Bronchial epithelial cell (primary cell): ENCODE results near the gene CCDC78. TPM values are rescaled to one million over a fixed set of nuclear protein-coding genes. Genes with fewer than 3 reads are reported as not detected.

ENCODE experiments used
- DNase-seq: peaks from one replicate; pipeline ENCODE4 v3.0.0-alpha.2; 2010; ENCODE audit warnings: low read depth
- FAIRE-seq: peaks from 2 replicates; lab custom pipeline; 2011; peaks lifted over from hg19 to GRCh38; lab: Jason Lieb, UNC
- H3K27me3 ChIP-seq: 2 replicates; pipeline ENCODE4 v1.5.1; 2011; ENCODE audit warnings: low read length; ENCODE audit not compliant: control insufficient read depth, insufficient read depth
- H3K36me3 ChIP-seq: 2 replicates; pipeline ENCODE4 v1.5.1; 2011; ENCODE audit warnings: low read length; ENCODE audit not compliant: control insufficient read depth, insufficient read depth
- H3K4me3 ChIP-seq: 2 replicates; pipeline ENCODE4 v1.5.1; 2011; ENCODE audit warnings: mild to moderate bottlenecking, low read depth, low read length, control low read depth
- total RNA-seq: library from RNA; depleted of rRNA; stranded (reverse); fragments of >200 nt; gene quantifications from 2 replicates; pipeline ENCODE4 v1.2.1, GENCODE V29; 2014
- TF ChIP-seq, protein P1 (sequence below): IDR thresholded peaks from 2 replicates; pipeline ENCODE4 v1.5.1; 2011; ENCODE audit warnings: mild to moderate bottlenecking, moderate library complexity, low read length, control low read depth, inconsistent platforms; ENCODE audit not compliant: insufficient read depth, severe bottlenecking

CCDC78 gene
- total RNA-seq, 1 donor from 2014 or later: 1.6 TPM

DNA sequence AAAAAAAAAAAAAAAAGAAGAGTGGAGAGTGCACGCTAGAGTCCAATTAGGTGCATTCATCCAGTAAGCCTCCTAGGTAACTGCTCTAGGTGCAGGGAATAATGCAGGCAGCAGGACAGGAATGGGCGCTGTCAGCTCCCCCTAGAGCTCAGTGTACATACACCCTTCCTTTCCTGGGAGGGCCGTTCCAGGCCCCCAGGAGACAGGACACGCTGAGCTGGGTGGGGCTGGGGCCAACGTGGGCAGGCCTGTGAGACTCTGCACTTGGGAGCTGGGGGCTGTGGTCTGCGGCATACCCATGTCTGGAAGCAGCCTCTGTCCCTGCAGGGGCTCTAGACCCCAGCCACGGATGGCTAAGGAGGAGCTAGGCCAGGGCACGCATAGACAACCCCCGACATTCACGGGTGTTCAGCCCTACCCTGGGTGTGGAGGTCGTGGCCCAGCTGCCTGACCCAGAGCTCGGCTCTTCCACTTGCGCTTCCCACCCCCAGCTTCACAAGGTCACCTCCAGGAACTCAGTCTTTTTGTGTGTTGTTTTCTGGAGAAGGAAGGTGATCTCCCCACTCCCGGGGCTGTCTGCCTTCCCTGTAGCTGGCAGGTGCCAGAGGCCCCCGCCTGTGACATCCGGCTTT lies 6.3 kb downstream of the CCDC78 start:
- FAIRE-seq: no peak
- TF ChIP-seq, protein P1, sequence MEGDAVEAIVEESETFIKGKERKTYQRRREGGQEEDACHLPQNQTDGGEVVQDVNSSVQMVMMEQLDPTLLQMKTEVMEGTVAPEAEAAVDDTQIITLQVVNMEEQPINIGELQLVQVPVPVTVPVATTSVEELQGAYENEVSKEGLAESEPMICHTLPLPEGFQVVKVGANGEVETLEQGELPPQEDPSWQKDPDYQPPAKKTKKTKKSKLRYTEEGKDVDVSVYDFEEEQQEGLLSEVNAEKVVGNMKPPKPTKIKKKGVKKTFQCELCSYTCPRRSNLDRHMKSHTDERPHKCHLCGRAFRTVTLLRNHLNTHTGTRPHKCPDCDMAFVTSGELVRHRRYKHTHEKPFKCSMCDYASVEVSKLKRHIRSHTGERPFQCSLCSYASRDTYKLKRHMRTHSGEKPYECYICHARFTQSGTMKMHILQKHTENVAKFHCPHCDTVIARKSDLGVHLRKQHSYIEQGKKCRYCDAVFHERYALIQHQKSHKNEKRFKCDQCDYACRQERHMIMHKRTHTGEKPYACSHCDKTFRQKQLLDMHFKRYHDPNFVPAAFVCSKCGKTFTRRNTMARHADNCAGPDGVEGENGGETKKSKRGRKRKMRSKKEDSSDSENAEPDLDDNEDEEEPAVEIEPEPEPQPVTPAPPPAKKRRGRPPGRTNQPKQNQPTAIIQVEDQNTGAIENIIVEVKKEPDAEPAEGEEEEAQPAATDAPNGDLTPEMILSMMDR: peak; percentile 57
- Histone ChIP-seq H3K4me3 (peak overlapping the region; percentile 87), H3K36me3 (peaks cover 2% of the 10 kb centered on the region), H3K27me3 (no peaks in the 10 kb centered on the region)
- peak; percentile 41 for DNase-seq

DNA sequence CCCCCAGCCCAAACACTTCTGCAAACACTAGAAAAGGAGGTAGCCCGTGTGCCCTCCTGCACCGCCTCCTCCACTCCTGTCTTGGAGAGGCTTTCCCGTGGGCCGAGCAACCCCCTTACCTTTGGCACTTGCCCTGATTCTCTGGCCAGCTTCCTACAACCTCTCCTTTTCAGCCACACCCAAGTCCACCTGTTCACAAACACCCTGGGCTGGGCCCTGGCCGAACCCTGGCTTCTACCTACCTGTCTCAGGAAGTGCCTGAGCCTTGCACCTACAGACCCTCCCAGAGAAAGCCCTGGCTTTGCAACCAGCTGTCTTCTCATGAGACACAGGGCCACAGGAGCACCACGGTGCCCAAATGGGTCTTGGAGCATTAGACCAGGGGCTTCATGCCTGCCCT lies 7.3 kb downstream of the CCDC78 start:
- Histone ChIP-seq H3K27me3 (no peaks in the 10 kb centered on the region), H3K36me3 (peaks cover 2% of the 10 kb centered on the region), H3K4me3 (no peak overlapping the region)
- TF ChIP-seq, protein P1: no peak
- FAIRE-seq (no peak), DNase-seq (no peak)

DNA sequence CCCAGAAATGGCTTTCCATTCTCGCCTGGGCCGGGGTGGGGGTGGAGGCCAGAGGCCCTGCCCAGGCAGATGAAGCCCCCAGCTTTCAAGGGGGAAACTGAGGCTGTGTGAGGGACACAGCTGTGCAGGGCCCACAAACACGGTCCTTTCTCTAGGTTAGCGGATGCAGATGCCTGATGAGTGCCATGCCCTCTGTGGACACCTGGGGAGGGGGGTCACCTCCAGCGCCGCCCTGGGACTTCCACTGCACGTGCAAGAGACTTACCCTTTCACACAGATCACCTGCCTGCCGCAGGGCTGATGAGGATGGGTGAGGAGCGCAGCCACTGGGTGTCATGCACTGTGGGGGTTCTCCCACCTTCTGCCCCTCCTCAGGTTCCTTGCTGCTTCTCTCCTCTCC lies 7.9 kb downstream of the CCDC78 start:
- peaks cover 2% of the 10 kb centered on the region for H3K36me3 ChIP-seq
- H3K4me3 ChIP-seq: no peak overlapping the region
- no peaks in the 10 kb centered on the region for H3K27me3 ChIP-seq
- FAIRE-seq (no peak), DNase-seq (no peak)
- TF ChIP-seq, protein P1: no peak

DNA sequence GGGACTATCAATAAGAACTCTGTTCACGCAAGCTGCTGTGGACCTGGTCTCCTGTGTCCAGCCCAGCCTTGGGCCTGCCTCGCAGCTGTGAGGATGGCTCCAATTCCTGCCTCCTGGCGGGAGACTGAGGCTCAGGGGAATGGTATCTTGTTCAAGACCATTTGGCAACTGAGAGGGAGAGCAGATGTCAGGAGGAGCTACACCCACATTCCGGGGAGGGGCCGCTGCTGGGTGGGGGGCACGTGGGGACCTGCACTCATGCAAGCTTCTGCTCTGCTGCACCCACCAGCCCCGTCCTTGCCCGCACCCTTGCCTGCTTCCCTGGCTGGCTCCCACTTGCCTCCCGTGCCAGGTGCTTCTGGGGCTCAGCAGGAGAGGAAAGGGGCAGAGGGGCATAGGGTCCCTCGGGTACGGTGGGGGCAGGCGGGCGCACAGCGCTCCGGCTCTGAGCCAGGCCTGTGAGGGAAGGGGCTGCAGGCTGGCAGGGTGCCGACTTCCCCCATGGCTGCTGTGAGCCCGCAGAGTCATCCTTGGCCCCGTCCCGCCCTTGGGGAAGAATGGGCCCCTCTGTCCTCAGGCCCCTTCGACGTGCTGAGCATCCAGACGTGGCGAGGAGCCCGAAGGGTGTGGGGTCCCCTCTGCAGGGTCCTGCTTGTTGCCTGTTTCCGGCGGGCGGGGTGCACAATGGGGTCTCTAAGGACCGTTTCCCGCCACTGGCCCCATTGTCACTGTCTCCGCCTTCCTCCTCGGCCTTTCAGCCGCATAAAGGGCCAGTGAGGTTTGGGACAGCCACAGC lies 8.6 kb downstream of the CCDC78 start:
- H3K36me3 ChIP-seq: peaks cover 1% of the 10 kb centered on the region
- H3K4me3 ChIP-seq: no peak overlapping the region
- H3K27me3 ChIP-seq: no peaks in the 10 kb centered on the region
- TF ChIP-seq, protein P1: no peak
- DNase-seq: no peak
- no peak for FAIRE-seq

DNA sequence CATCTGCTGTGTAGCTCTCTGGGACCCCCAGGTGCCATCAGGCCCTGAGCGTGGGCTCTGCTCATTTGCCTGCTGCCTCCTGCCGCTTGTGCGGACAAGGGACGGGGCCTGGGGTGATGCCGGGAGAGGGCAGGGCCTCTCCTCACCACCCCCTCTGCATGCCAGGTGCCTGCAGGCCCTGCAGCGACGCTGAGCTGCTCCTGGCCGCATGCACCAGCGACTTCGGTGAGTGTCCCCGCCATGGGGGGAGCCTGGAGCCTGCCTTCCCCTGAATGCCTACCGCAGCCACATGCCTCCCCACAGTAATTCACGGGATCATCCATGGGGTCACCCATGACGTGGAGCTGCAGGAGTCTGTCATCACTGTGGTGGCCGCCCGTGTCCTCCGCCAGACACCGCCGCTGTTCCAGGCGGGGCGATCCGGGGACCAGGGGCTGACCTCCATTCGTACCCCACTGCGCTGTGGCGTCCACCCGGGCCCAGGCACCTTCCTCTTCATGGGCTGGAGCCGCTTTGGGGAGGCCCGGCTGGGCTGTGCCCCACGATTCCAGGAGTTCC lies 9.4 kb downstream of the CCDC78 start:
- Histone ChIP-seq H3K27me3 (no peaks in the 10 kb centered on the region), H3K36me3 (no peaks in the 10 kb centered on the region), H3K4me3 (no peak overlapping the region)
- no peak for DNase-seq
- no peak for FAIRE-seq
- TF ChIP-seq, protein P1: no peak
